GM12878 (cell line): ENCODE data around the gene PRKG1. TPM values are rescaled to one million over a fixed set of nuclear protein-coding genes. Genes with fewer than 3 reads are reported as not detected.

ENCODE experiments used
- ATAC-seq: fragments of 200-7000 bp; cut with Tn5 transposase; 3 replicates; pipeline ENCODE4 v1.9.1; 2020; ENCODE audit warnings: mild to moderate bottlenecking, moderate library complexity
- BruUV-seq: library from RNA; stranded (reverse); fragments of 400-500 nt; replicated peaks from 2 replicates; lab custom pipeline; 2021; lab: Mats Ljungman, UMichigan
- CTCF ChIA-PET: fragments of 300-600 bp; sonication (Branson Sonifier 250); formaldehyde crosslinking; extraction: SDS; loops from one replicate; lab custom pipeline; 2021; ENCODE audit warnings: inconsistent platforms; lab: Yijun Ruan, JAX
- POLR2A ChIA-PET: fragments of 350-600 bp; formaldehyde crosslinking; extraction: SDS; loops from one replicate; lab custom pipeline; 2021; ENCODE audit warnings: inconsistent platforms; lab: Charles Lee
- RAD21 ChIA-PET: fragments of 300-600 bp; sonication (Branson Sonifier 250); formaldehyde crosslinking; loops from one replicate; lab custom pipeline; 2023; ENCODE audit warnings: antibody characterized with exemption; ENCODE audit not compliant: unreplicated experiment; lab: Charles Lee
- SMC1A ChIA-PET: fragments of 300-600 bp; sonication (Branson Sonifier 250); formaldehyde crosslinking; loops from one replicate; lab custom pipeline; 2023; ENCODE audit not compliant: unreplicated experiment, uncharacterized antibody; lab: Charles Lee
- DNase-seq: peaks from one replicate; pipeline ENCODE4 v3.0.0-alpha.2; 2011; ENCODE audit warnings: low read depth, low spot score
- FAIRE-seq: peaks from 3 replicates; lab custom pipeline; 2011; peaks lifted over from hg19 to GRCh38; lab: Jason Lieb, UNC
- H2AFZ ChIP-seq: 2 replicates; pipeline ENCODE4 v1.6.0; 2011; ENCODE audit warnings: low read depth, low read length, control low read depth; ENCODE audit not compliant: control insufficient read depth
- H3K27ac ChIP-seq: 2 replicates; pipeline ENCODE4 v1.5.1; 2011; ENCODE audit warnings: control low read depth; ENCODE audit not compliant: control insufficient read depth, insufficient read depth
- H3K27me3 ChIP-seq, 2 experiments: replicated peaks in 1 of 2; 2 replicates each; pipeline versions ENCODE4 v1.6.0 to v1.6.1; 2011; ENCODE audit warnings: low read length in 1 of 2; ENCODE audit not compliant: control insufficient read depth in 2 of 2, insufficient read depth in 2 of 2
- H3K36me3 ChIP-seq, 2 experiments: 2 replicates each; pipeline ENCODE4 v1.5.1; 2011; ENCODE audit warnings: low read length in 1 of 2; ENCODE audit not compliant: control insufficient read depth in 2 of 2, insufficient read depth in 2 of 2
- H3K4me1 ChIP-seq: 2 replicates; pipeline ENCODE4 v1.6.1; 2011; ENCODE audit warnings: mild to moderate bottlenecking, low read length, moderate library complexity, mixed read lengths; ENCODE audit not compliant: control insufficient read depth, insufficient read depth
- H3K4me2 ChIP-seq: 2 replicates; pipeline ENCODE4 v1.6.0; 2011; ENCODE audit warnings: control low read depth; ENCODE audit not compliant: control insufficient read depth, insufficient read depth
- H3K4me3 ChIP-seq: fragments of 200-600 bp; sonication (generic); 2 replicates; pipeline ENCODE4 v1.5.1; 2016
- H3K79me2 ChIP-seq: 2 replicates; pipeline ENCODE4 v1.6.0; 2011; ENCODE audit warnings: low read length; ENCODE audit not compliant: control insufficient read depth, insufficient read depth
- H3K9ac ChIP-seq: 2 replicates; pipeline ENCODE4 v1.8.0; 2011; ENCODE audit warnings: low read length, control low read depth, mixed read lengths; ENCODE audit not compliant: control insufficient read depth, insufficient read depth
- H3K9me3 ChIP-seq: replicated peaks from 3 replicates; pipeline ENCODE4 v1.5.1; 2011; ENCODE audit warnings: mild to moderate bottlenecking, low read length; ENCODE audit not compliant: control insufficient read depth, insufficient read depth
- H4K20me1 ChIP-seq: 2 replicates; pipeline ENCODE4 v1.6.0; 2011; ENCODE audit not compliant: control insufficient read depth, insufficient read depth
- BACH1 ChIP-seq: fragments of 450-650 bp; IDR thresholded peaks from 2 replicates; pipeline ENCODE4 v1.6.1; 2017; ENCODE audit warnings: mild to moderate bottlenecking, borderline replicate concordance
- CREM ChIP-seq: IDR thresholded peaks from 2 replicates; pipeline ENCODE4 v1.6.1; 2014; ENCODE audit warnings: antibody characterized with exemption, low read depth
- EZH2 ChIP-seq: IDR thresholded peaks from 2 replicates; pipeline ENCODE4 v1.6.1; 2012; ENCODE audit warnings: low read depth, mild to moderate bottlenecking, control low read depth, inconsistent platforms, low read length, borderline replicate concordance; ENCODE audit not compliant: control insufficient read depth
- HDAC6 ChIP-seq: fragments of 200-600 bp; sonication (generic); IDR thresholded peaks from one replicate; pipeline ENCODE4 v1.8.0; 2017; ENCODE audit warnings: antibody characterized with exemption; ENCODE audit not compliant: unreplicated experiment
- HDGF ChIP-seq: fragments of 450-650 bp; IDR thresholded peaks from 2 replicates; pipeline ENCODE4 v1.6.1; 2016; ENCODE audit warnings: antibody characterized with exemption
- JUNB ChIP-seq: IDR thresholded peaks from 2 replicates; pipeline ENCODE4 v1.6.1; 2016; ENCODE audit warnings: antibody characterized with exemption, mild to moderate bottlenecking
- KLF5 ChIP-seq: fragments of 450-650 bp; IDR thresholded peaks from 2 replicates; pipeline ENCODE4 v1.6.1; 2014; ENCODE audit warnings: mild to moderate bottlenecking; ENCODE audit not compliant: partially characterized antibody
- MEF2B ChIP-seq: fragments of 450-650 bp; IDR thresholded peaks from 2 replicates; pipeline ENCODE4 v1.6.1; 2018; ENCODE audit warnings: mild to moderate bottlenecking, moderate library complexity; ENCODE audit not compliant: partially characterized antibody, poor library complexity, severe bottlenecking
- NBN ChIP-seq: fragments of 450-650 bp; IDR thresholded peaks from 2 replicates; pipeline ENCODE4 v1.6.1; 2016
- NFIC ChIP-seq: IDR thresholded peaks from 2 replicates; pipeline ENCODE4 v1.6.1; 2012; ENCODE audit warnings: low read depth, mild to moderate bottlenecking, inconsistent platforms, low read length, moderate library complexity
- PAX8 ChIP-seq: fragments of 450-650 bp; IDR thresholded peaks from 2 replicates; pipeline ENCODE4 v1.6.1; 2017; ENCODE audit warnings: mild to moderate bottlenecking, moderate library complexity
- POLR2A ChIP-seq: IDR thresholded peaks from 2 replicates; pipeline ENCODE4 v1.6.1; 2011; ENCODE audit warnings: low read depth, mild to moderate bottlenecking, low read length
- RBBP5 ChIP-seq: fragments of 200-600 bp; sonication (generic); conservative IDR thresholded peaks from 2 replicates; pipeline ENCODE4 v1.6.1; 2016
- RELA ChIP-seq: fragments of 450-650 bp; IDR thresholded peaks from 2 replicates; pipeline ENCODE4 v1.8.0; 2014; ENCODE audit warnings: borderline replicate concordance; ENCODE audit not compliant: partially characterized antibody
- SIN3A ChIP-seq: IDR thresholded peaks from 2 replicates; pipeline ENCODE4 v1.6.1; 2012; ENCODE audit warnings: low read depth, low read length, improper control_type of control experiment
- SMAD1 ChIP-seq: fragments of 450-650 bp; IDR thresholded peaks from 2 replicates; pipeline ENCODE4 v1.6.1; 2018; ENCODE audit warnings: mild to moderate bottlenecking, low read depth; ENCODE audit not compliant: partially characterized antibody
- SREBF1 ChIP-seq: IDR thresholded peaks from 2 replicates; pipeline ENCODE4 v1.6.1; 2012; ENCODE audit warnings: mild to moderate bottlenecking, low read length
- SREBF2 ChIP-seq: IDR thresholded peaks from 2 replicates; pipeline ENCODE4 v1.6.1; 2012; ENCODE audit warnings: mild to moderate bottlenecking, low read length
- USF2 ChIP-seq: IDR thresholded peaks from 2 replicates; pipeline ENCODE4 v1.6.1; 2011; ENCODE audit warnings: low read depth, low read length, improper control_type of control experiment, borderline replicate concordance
- ZNF217 ChIP-seq: fragments of 450-650 bp; IDR thresholded peaks from 2 replicates; pipeline ENCODE4 v1.6.1; 2017; ENCODE audit warnings: antibody characterized with exemption, mild to moderate bottlenecking
- ZNF622 ChIP-seq: fragments of 450-650 bp; IDR thresholded peaks from 2 replicates; pipeline ENCODE4 v1.6.1; 2017; ENCODE audit warnings: mild to moderate bottlenecking, inconsistent platforms
- WGBS: methylation state at CpG from one replicate; pipeline ENCODE4 v1.1.6; 2016; ENCODE audit warnings: low lambda C conversion rate; ENCODE audit not compliant: insufficient replicate concordance, insufficient coverage; ENCODE audit errors: missing lambda C conversion rate; 5-methylcytosine and 5-hydroxymethylcytosine counted together
- in situ Hi-C: fragments of 300-500 bp; cut with MboI; formaldehyde crosslinking; loops from 9 replicates; pipeline ENCODE4 v1.14.3; 2018; ENCODE audit warnings: mixed read lengths
- intact Hi-C: fragments of 100-400 bp; cut with micrococcal nuclease; formaldehyde crosslinking; loops from one replicate; pipeline ENCODE4 v1.14.2; 2022; ENCODE audit not compliant: unreplicated experiment
- polyA plus RNA-seq, 11 experiments: library from polyadenylated mRNA; depleted of rRNA in 4 of 11; unstranded in 6 of 11; stranded (reverse) in 5 of 11; fragments of >200 nt; fragmentation: Nextera tagmentation in 4 of 11; fragmentation: Illumina TruSeq in 1 of 11; extraction: Ambion mirVana in 4 of 11; extraction: Trizol in 1 of 11; gene quantifications; 1 replicate in 1 of 11; 2 replicates in 10 of 11; pipeline versions ENCODE4 v1.2.1 to v1.2.3, GENCODE V29; 2011 to 2016; ENCODE audit warnings: inconsistent platforms in 2 of 11, missing spikeins in 2 of 11, low read depth in 1 of 11
- total RNA-seq, 4 experiments: library from RNA; depleted of rRNA in 3 of 4; stranded (reverse); fragments of >200 nt in 3 of 4; fragmentation: Illumina TruSeq in 1 of 4; extraction: Trizol in 1 of 4; gene quantifications; 2 replicates each; pipeline versions ENCODE4 v1.2.1 to v1.2.3, GENCODE V29; 2013 to 2021

PRKG1 gene
- total and polyA plus RNA-seq, 10 of the 15 experiments (the other 5 are each of a cell fraction or from before 2014, with no cell fraction given) = 0.04 to 0.05 TPM; not detected in 8

- no peaks in the 10 kb centered on the region for H3K4me1 ChIP-seq
- 31% methylated on average over 7 of the region's 7 CpGs for WGBS
- TF ChIP-seq HDAC6 = no peak
- TF ChIP-seq POLR2A = no peak
- no peak for TF ChIP-seq CREM
- TF ChIP-seq NBN = no peak
- TF ChIP-seq KLF5 = no peak
- no peak for TF ChIP-seq ZNF622
- no peak for TF ChIP-seq NFIC
- no peak for TF ChIP-seq SREBF2
- no peak for TF ChIP-seq SMAD1
- TF ChIP-seq, all 136 proteins: peak for 0
- H3K4me3 ChIP-seq = no peak overlapping the region
- ATAC-seq = no peak
- H3K4me2 ChIP-seq = no peak overlapping the region
- no peaks in the 10 kb centered on the region for H3K27me3 ChIP-seq
- ChIA-PET CTCF (no interaction called here), RAD21 (interaction anchor here (0.6 kb wide), 1 partner anchor 60 kb away, joined by 4 read pairs; no protein-coding TSS in a partner anchor), POLR2A (no interaction called here), SMC1A (interaction anchor here (0.7 to 0.9 kb wide), 2 partner anchors 12 to 112 kb away, joined by 3 to 4 read pairs; no protein-coding TSS in a partner anchor)
- no peak overlapping the region for H3K27ac ChIP-seq
- intact Hi-C loops (no loop called here), in situ Hi-C loops (no loop called here)
- no peak overlapping the region for H3K9ac ChIP-seq
- BruUV-seq = no TSS peak
- H2AFZ ChIP-seq = no peak overlapping the region
- no peaks in the 10 kb centered on the region for H4K20me1 ChIP-seq
- H3K9me3 ChIP-seq = no peaks in the 10 kb centered on the region
- FAIRE-seq = no peak
- DNase-seq = no peak
- H3K36me3 ChIP-seq = no peaks in the 10 kb centered on the region
- H3K79me2 ChIP-seq = no peaks in the 10 kb centered on the region
These were observed 556.3 kb downstream of the PRKG1 start for GRCh38 chr10:51630640-51631005.

GRCh38 chr10:51635436-51635835, 561.1 kb downstream of the PRKG1 start:
- ATAC-seq (no peak), DNase-seq (no peak), FAIRE-seq (no peak)
- intact Hi-C loops = no loop called here
- RAD21 ChIA-PET = no interaction called here
- Histone ChIP-seq H3K4me3 (no peak overlapping the region), H4K20me1 (no peaks in the 10 kb centered on the region), H3K4me1 (no peaks in the 10 kb centered on the region), H2AFZ (no peak overlapping the region), H3K27ac (no peak overlapping the region), H3K79me2 (no peaks in the 10 kb centered on the region), H3K36me3 (no peaks in the 10 kb centered on the region), H3K9me3 (no peaks in the 10 kb centered on the region), H3K4me2 (no peak overlapping the region), H3K9ac (no peak overlapping the region), H3K27me3 (no peaks in the 10 kb centered on the region; a peak in 1 of 4 replicates)
- in situ Hi-C loops = no loop called here
- BruUV-seq = no TSS peak
- 0% methylated on average over 1 of the region's 1 CpG for WGBS
- POLR2A ChIA-PET = interaction anchor here (0.6 kb wide), 2 partner anchors 10 to 60 kb away, joined by 4 read pairs; no protein-coding TSS in a partner anchor
- CTCF ChIA-PET = interaction anchor here (1.3 kb wide), 1 partner anchor 85 kb away, joined by 3 read pairs; no protein-coding TSS in a partner anchor
- SMC1A ChIA-PET = interaction anchor here (1.4 to 1.8 kb wide), 3 partner anchors 10 to 27 kb away, joined by 3 to 6 read pairs (median 5); no protein-coding TSS in a partner anchor
- TF ChIP-seq JUNB (no peak), RBBP5 (no peak), BACH1 (no peak), USF2 (no peak), SREBF1 (no peak), EZH2 (no peak), PAX8 (no peak), MEF2B (no peak), ZNF217 (no peak), HDGF (no peak), RELA (no peak), SIN3A (no peak)
